GM12878 (cell line): ENCODE data around the gene CFAP410. TPM values are rescaled to one million over a fixed set of nuclear protein-coding genes. Genes with fewer than 3 reads are reported as not detected.

Experiments used
- ATAC-seq: fragments of 200-7000 bp; cut with Tn5 transposase; 3 replicates; pipeline ENCODE4 v1.9.1; 2020; ENCODE audit warnings: mild to moderate bottlenecking, moderate library complexity
- BruUV-seq: library from RNA; stranded (reverse); fragments of 400-500 nt; replicated peaks from 2 replicates; lab custom pipeline; 2021; lab: Mats Ljungman, UMichigan
- CTCF ChIA-PET: fragments of 300-600 bp; sonication (Branson Sonifier 250); formaldehyde crosslinking; extraction: SDS; loops from one replicate; lab custom pipeline; 2021; ENCODE audit warnings: inconsistent platforms; lab: Yijun Ruan, JAX
- POLR2A ChIA-PET: fragments of 350-600 bp; formaldehyde crosslinking; extraction: SDS; loops from one replicate; lab custom pipeline; 2021; ENCODE audit warnings: inconsistent platforms; lab: Charles Lee
- RAD21 ChIA-PET: fragments of 300-600 bp; sonication (Branson Sonifier 250); formaldehyde crosslinking; loops from one replicate; lab custom pipeline; 2023; ENCODE audit warnings: antibody characterized with exemption; ENCODE audit not compliant: unreplicated experiment; lab: Charles Lee
- SMC1A ChIA-PET: fragments of 300-600 bp; sonication (Branson Sonifier 250); formaldehyde crosslinking; loops from one replicate; lab custom pipeline; 2023; ENCODE audit not compliant: unreplicated experiment, uncharacterized antibody; lab: Charles Lee
- DNase-seq: peaks from one replicate; pipeline ENCODE4 v3.0.0-alpha.2; 2011; ENCODE audit warnings: low read depth, low spot score
- FAIRE-seq: peaks from 3 replicates; lab custom pipeline; 2011; peaks lifted over from hg19 to GRCh38; lab: Jason Lieb, UNC
- H2AFZ ChIP-seq: 2 replicates; pipeline ENCODE4 v1.6.0; 2011; ENCODE audit warnings: low read depth, low read length, control low read depth; ENCODE audit not compliant: control insufficient read depth
- H3K27ac ChIP-seq: 2 replicates; pipeline ENCODE4 v1.5.1; 2011; ENCODE audit warnings: control low read depth; ENCODE audit not compliant: control insufficient read depth, insufficient read depth
- H3K27me3 ChIP-seq, 2 experiments: replicated peaks in 1 of 2; 2 replicates each; pipeline versions ENCODE4 v1.6.0 to v1.6.1; 2011; ENCODE audit warnings: low read length in 1 of 2; ENCODE audit not compliant: control insufficient read depth in 2 of 2, insufficient read depth in 2 of 2
- H3K36me3 ChIP-seq, 2 experiments: 2 replicates each; pipeline ENCODE4 v1.5.1; 2011; ENCODE audit warnings: low read length in 1 of 2; ENCODE audit not compliant: control insufficient read depth in 2 of 2, insufficient read depth in 2 of 2
- H3K4me1 ChIP-seq: 2 replicates; pipeline ENCODE4 v1.6.1; 2011; ENCODE audit warnings: mild to moderate bottlenecking, low read length, moderate library complexity, mixed read lengths; ENCODE audit not compliant: control insufficient read depth, insufficient read depth
- H3K4me2 ChIP-seq: 2 replicates; pipeline ENCODE4 v1.6.0; 2011; ENCODE audit warnings: control low read depth; ENCODE audit not compliant: control insufficient read depth, insufficient read depth
- H3K4me3 ChIP-seq: fragments of 200-600 bp; sonication (generic); 2 replicates; pipeline ENCODE4 v1.5.1; 2016
- H3K79me2 ChIP-seq: 2 replicates; pipeline ENCODE4 v1.6.0; 2011; ENCODE audit warnings: low read length; ENCODE audit not compliant: control insufficient read depth, insufficient read depth
- H3K9ac ChIP-seq: 2 replicates; pipeline ENCODE4 v1.8.0; 2011; ENCODE audit warnings: low read length, control low read depth, mixed read lengths; ENCODE audit not compliant: control insufficient read depth, insufficient read depth
- H3K9me3 ChIP-seq: replicated peaks from 3 replicates; pipeline ENCODE4 v1.5.1; 2011; ENCODE audit warnings: mild to moderate bottlenecking, low read length; ENCODE audit not compliant: control insufficient read depth, insufficient read depth
- H4K20me1 ChIP-seq: 2 replicates; pipeline ENCODE4 v1.6.0; 2011; ENCODE audit not compliant: control insufficient read depth, insufficient read depth
- CBX3 ChIP-seq: fragments of 200-600 bp; sonication (generic); IDR thresholded peaks from 2 replicates; pipeline ENCODE4 v1.6.1; 2016; ENCODE audit warnings: low read depth, borderline replicate concordance
- EGR1 ChIP-seq, 2 experiments: IDR thresholded peaks; 1 replicate in 1 of 2; 2 replicates in 1 of 2; pipeline ENCODE4 v1.6.1; 2011 to 2012; ENCODE audit warnings: low read depth in 2 of 2, low read length in 2 of 2, borderline replicate concordance in 1 of 2, mild to moderate bottlenecking in 1 of 2, moderate library complexity in 1 of 2
- ESRRA ChIP-seq: IDR thresholded peaks from 2 replicates; pipeline ENCODE4 v1.6.1; 2012; ENCODE audit warnings: mild to moderate bottlenecking, low read length, improper control_type of control experiment
- KAT2A ChIP-seq: conservative IDR thresholded peaks from 2 replicates; pipeline ENCODE4 v1.6.1; 2011; ENCODE audit warnings: low read depth, low read length; ENCODE audit not compliant: control insufficient read depth
- MYB ChIP-seq: fragments of 150-350 bp; IDR thresholded peaks from 2 replicates; pipeline ENCODE4 v1.6.1; 2014; ENCODE audit warnings: mild to moderate bottlenecking, low read depth, low read length, borderline replicate concordance
- NR2F1 ChIP-seq: fragments of 450-650 bp; conservative IDR thresholded peaks from 2 replicates; pipeline ENCODE4 v1.6.1; 2017; ENCODE audit warnings: mild to moderate bottlenecking
- SPI1 ChIP-seq: IDR thresholded peaks from 2 replicates; pipeline ENCODE4 v1.6.1; 2011; ENCODE audit warnings: low read depth, mild to moderate bottlenecking, low read length, moderate library complexity, borderline replicate concordance; ENCODE audit not compliant: insufficient read depth
- WGBS: methylation state at CpG from one replicate; pipeline ENCODE4 v1.1.6; 2016; ENCODE audit warnings: low lambda C conversion rate; ENCODE audit not compliant: insufficient replicate concordance, insufficient coverage; ENCODE audit errors: missing lambda C conversion rate; 5-methylcytosine and 5-hydroxymethylcytosine counted together
- in situ Hi-C: fragments of 300-500 bp; cut with MboI; formaldehyde crosslinking; loops from 9 replicates; pipeline ENCODE4 v1.14.3; 2018; ENCODE audit warnings: mixed read lengths
- intact Hi-C: fragments of 100-400 bp; cut with micrococcal nuclease; formaldehyde crosslinking; loops from one replicate; pipeline ENCODE4 v1.14.2; 2022; ENCODE audit not compliant: unreplicated experiment
- polyA plus RNA-seq, 11 experiments: library from polyadenylated mRNA; depleted of rRNA in 4 of 11; unstranded in 6 of 11; stranded (reverse) in 5 of 11; fragments of >200 nt; fragmentation: Nextera tagmentation in 4 of 11; fragmentation: Illumina TruSeq in 1 of 11; extraction: Ambion mirVana in 4 of 11; extraction: Trizol in 1 of 11; gene quantifications; 1 replicate in 1 of 11; 2 replicates in 10 of 11; pipeline versions ENCODE4 v1.2.1 to v1.2.3, GENCODE V29; 2011 to 2016; ENCODE audit warnings: inconsistent platforms in 2 of 11, missing spikeins in 2 of 11, low read depth in 1 of 11
- total RNA-seq, 4 experiments: library from RNA; depleted of rRNA in 3 of 4; stranded (reverse); fragments of >200 nt in 3 of 4; fragmentation: Illumina TruSeq in 1 of 4; extraction: Trizol in 1 of 4; gene quantifications; 2 replicates each; pipeline versions ENCODE4 v1.2.1 to v1.2.3, GENCODE V29; 2013 to 2021
- TF ChIP-seq, protein P1 (sequence below): fragments of 450-650 bp; IDR thresholded peaks from 2 replicates; pipeline ENCODE4 v1.6.1; 2017; ENCODE audit warnings: mild to moderate bottlenecking

The CFAP410 gene
- total and polyA plus RNA-seq, 10 of the 15 experiments (the other 5 are each of a cell fraction or from before 2014, with no cell fraction given) = 0.14 to 24.8 (median 11.3) TPM

DNA sequence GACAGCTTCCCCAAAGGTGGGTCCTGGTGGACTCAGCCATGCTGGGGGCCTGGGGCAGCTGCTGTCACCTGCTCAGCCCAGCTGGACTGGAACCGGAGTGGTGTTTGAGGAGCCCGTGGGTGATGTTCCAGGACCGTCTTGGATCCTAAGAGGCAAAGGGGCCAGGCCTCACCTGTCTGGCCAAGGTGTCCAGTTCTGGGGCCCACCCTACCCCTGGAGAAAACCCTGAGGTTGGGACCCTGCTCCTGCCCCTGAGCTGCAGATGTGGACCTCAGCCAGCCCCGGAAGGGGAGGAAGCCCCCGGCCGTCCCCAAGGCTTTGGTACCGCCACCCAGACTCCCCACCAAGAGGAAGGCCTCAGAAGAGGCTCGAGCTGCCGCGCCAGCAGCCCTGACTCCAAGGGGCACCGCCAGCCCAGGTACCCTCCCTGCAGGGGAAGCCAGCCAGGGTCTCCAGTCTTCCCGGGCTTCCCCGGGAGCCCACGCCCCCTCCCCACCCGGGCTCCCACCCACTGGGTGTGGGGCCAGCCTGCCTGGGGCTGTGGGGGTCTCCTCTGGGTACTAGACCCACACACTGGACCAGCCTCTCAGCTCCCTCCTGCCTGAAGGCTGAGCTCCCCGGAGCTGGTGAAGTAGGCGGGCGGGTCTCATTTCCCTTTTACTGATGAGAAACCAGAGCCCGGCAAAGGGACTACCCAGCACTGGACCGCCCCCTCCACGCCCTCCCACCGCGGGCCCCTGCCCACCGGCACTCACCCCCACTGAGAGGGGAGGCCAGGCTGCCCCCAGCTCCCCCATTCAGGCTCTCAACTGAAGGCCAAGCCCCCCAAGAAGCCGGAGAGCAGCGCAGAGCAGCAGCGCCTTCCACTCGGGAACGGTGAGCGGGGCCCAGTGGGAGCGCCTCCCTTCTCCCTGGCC is 52.2 kb downstream of the CFAP410 start:
- no peak overlapping the region for H3K4me2 ChIP-seq
- H3K27ac ChIP-seq = no peak overlapping the region
- POLR2A ChIA-PET = interaction anchor here (1.0 to 1.4 kb wide), 2 partner anchors 9 to 11 kb away, joined by 3 read pairs; no protein-coding TSS in a partner anchor
- H2AFZ ChIP-seq = no peak overlapping the region
- CTCF ChIA-PET = interaction anchor here (1.1 kb wide), 1 partner anchor 10 kb away, joined by 4 read pairs; no protein-coding TSS in a partner anchor
- no peak overlapping the region for H3K4me3 ChIP-seq
- H3K9me3 ChIP-seq = no peaks in the 10 kb centered on the region
- peak; percentile 51 for ATAC-seq
- H3K27me3 ChIP-seq = no peaks in the 10 kb centered on the region
- SMC1A ChIA-PET = no interaction called here
- in situ Hi-C loops = no loop called here
- no peak for TF ChIP-seq ESRRA
- TF ChIP-seq SPI1 = peak; percentile 42; the same call in 1 of the 2 replicates
- no peak for TF ChIP-seq KAT2A
- no peak for TF ChIP-seq EGR1 (IDR thresholded peaks at IDR 0.05; ENCODE audit: borderline replicate concordance in 1 of 2, low read depth in 2 of 2, low read length in 2 of 2)
- no peak for TF ChIP-seq NR2F1
- no peak for TF ChIP-seq CBX3
- TF ChIP-seq, protein P1, sequence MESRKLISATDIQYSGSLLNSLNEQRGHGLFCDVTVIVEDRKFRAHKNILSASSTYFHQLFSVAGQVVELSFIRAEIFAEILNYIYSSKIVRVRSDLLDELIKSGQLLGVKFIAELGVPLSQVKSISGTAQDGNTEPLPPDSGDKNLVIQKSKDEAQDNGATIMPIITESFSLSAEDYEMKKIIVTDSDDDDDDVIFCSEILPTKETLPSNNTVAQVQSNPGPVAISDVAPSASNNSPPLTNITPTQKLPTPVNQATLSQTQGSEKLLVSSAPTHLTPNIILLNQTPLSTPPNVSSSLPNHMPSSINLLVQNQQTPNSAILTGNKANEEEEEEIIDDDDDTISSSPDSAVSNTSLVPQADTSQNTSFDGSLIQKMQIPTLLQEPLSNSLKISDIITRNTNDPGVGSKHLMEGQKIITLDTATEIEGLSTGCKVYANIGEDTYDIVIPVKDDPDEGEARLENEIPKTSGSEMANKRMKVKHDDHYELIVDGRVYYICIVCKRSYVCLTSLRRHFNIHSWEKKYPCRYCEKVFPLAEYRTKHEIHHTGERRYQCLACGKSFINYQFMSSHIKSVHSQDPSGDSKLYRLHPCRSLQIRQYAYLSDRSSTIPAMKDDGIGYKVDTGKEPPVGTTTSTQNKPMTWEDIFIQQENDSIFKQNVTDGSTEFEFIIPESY = no peak
- TF ChIP-seq MYB = no peak
- TF ChIP-seq, all 136 proteins: peak for 1
- H3K36me3 ChIP-seq = no peaks in the 10 kb centered on the region
- H3K9ac ChIP-seq = no peak overlapping the region
- 41% methylated on average over 25 of the region's 31 CpGs for WGBS
- RAD21 ChIA-PET = interaction anchor here (1.0 to 1.1 kb wide), 2 partner anchors 11 to 19 kb away, joined by 3 to 4 read pairs; no protein-coding TSS in a partner anchor
- FAIRE-seq (no peak), DNase-seq (no peak)
- no TSS peak for BruUV-seq
- H4K20me1 ChIP-seq = no peaks in the 10 kb centered on the region; the same call in 1 of the 2 replicates
- intact Hi-C loops = no loop called here
- H3K4me1 ChIP-seq = peaks cover 6% of the 10 kb centered on the region; the same call in 1 of the 2 replicates
- H3K79me2 ChIP-seq = no peaks in the 10 kb centered on the region
